ENCODE measurements around the gene RFTN1.

Gene RFTN1

GRCh38 chr3:16373341-16373946 is 140.1 kb downstream of the RFTN1 start:
- no peak for DNase-seq

- no peak for DNase-seq
These were observed 140.9 kb downstream of the RFTN1 start for GRCh38 chr3:16372362-16373292.

GRCh38 chr3:16370872-16371740 is 142.4 kb downstream of the RFTN1 start:
- no peak for DNase-seq

- no peak for DNase-seq
These were observed 143.0 kb downstream of the RFTN1 start for GRCh38 chr3:16370503-16370871.

- no peak for DNase-seq
These were observed 143.6 kb downstream of the RFTN1 start for GRCh38 chr3:16369885-16370284.

GRCh38 chr3:16369276-16369675 is 144.2 kb downstream of the RFTN1 start:
- DNase-seq, result no peak

GRCh38 chr3:16366581-16366980 is 146.9 kb downstream of the RFTN1 start:
- no peak for DNase-seq

- no peak for DNase-seq
These were observed 147.9 kb downstream of the RFTN1 start for GRCh38 chr3:16365491-16366128.

- DNase-seq, result no peak
These were observed 148.5 kb downstream of the RFTN1 start for GRCh38 chr3:16364963-16365362.

- DNase-seq, result no peak
These were observed 149.2 kb downstream of the RFTN1 start for GRCh38 chr3:16364323-16364722.

GRCh38 chr3:16363636-16364035 is 149.9 kb downstream of the RFTN1 start:
- no peak for DNase-seq

GRCh38 chr3:16362770-16363169 is 150.7 kb downstream of the RFTN1 start:
- DNase-seq, result no peak

- DNase-seq, result no peak
These were observed 152.4 kb downstream of the RFTN1 start for GRCh38 chr3:16361087-16361486.

- DNase-seq, result no peak
These were observed 154.2 kb downstream of the RFTN1 start for GRCh38 chr3:16359331-16359730.

GRCh38 chr3:16358336-16358735 is 155.2 kb downstream of the RFTN1 start:
- DNase-seq, result no peak

GRCh38 chr3:16357186-16358121 is 156.0 kb downstream of the RFTN1 start:
- no peak for DNase-seq

- DNase-seq, result no peak
These were observed 157.7 kb downstream of the RFTN1 start for GRCh38 chr3:16355828-16356227.

GRCh38 chr3:16354291-16354690 is 159.2 kb downstream of the RFTN1 start:
- no peak for DNase-seq

- no peak for DNase-seq
These were observed 161.1 kb downstream of the RFTN1 start for GRCh38 chr3:16352428-16352827.

- no peak for DNase-seq
These were observed 162.7 kb downstream of the RFTN1 start for GRCh38 chr3:16350597-16351318.

All from effector CD4-positive, alpha-beta T cell (primary cell).